Ramos (cell line): ENCODE measurements around the gene LINGO4.

Experiments
- in situ Hi-C: fragments of 300-500 bp; cut with MboI; formaldehyde crosslinking; loops from one replicate; pipeline ENCODE4 v1.14.3; 2022; ENCODE audit warnings: low sequenced_read_pairs; ENCODE audit not compliant: unreplicated experiment

LINGO4 gene

DNA sequence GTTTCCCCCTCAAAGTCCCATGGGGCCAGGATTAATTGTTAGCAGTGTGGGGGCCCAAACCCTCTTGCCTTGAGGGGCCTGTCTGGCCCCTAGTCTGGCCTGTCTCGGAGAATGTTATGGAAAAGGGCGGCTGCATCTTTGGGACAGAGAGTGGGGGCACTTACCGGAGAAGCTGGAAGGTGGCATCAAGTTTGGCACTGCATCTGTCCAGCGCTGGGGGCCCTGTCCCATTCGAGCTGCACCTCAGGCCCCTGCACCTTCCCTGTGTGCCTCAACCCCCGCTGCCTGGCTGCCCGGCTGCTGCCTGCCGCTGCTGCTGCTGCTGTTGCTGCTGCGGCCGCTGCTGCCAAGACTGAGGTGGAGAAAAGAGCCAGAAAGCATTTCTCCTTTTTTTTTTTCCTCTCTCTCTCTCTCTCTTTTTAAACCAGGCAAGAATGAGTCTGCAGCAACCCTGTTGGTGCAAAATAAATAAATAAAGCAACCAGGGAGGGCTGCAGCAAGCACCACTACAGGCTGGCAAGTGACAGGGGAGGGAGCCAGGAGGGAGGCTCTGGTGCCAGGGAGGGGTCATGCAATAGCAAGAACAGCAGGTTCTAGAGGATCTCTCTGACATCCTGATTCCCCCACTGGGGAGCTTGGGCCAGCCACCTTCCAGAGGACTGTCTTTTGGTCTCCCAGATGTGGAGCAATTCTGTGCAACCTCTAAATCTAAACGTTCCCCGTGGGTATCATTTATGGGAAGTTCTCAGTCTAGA lies at the start of gene LINGO4:
Gene LINGO4 (minus strand): TSS at position 354 of the 755 bp plus-strand sequence. CDS start 2,715 bp downstream, outside the sequence.
- in situ Hi-C loops = no loop called here

DNA sequence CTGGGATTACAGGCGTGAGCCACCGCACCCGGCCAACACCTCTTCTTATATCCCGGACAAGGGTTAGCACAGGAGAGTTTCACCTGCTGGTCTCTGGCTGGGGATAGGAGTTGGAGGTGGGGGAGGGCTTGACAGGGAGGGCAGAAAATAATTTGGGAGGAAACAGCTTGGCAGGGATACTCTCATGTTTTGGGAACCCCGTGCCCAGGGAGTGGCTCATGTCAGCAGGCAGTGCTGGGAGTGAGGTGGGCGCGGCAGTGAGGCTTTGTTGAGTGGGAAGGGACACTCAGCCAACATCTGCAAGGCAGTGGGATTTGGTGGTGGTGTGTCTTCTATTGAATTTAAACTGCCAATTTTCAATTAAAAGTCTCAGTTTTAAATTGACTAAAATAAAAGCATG lies 49.4 kb upstream of the LINGO4 start:
- in situ Hi-C loops = no loop called here

DNA sequence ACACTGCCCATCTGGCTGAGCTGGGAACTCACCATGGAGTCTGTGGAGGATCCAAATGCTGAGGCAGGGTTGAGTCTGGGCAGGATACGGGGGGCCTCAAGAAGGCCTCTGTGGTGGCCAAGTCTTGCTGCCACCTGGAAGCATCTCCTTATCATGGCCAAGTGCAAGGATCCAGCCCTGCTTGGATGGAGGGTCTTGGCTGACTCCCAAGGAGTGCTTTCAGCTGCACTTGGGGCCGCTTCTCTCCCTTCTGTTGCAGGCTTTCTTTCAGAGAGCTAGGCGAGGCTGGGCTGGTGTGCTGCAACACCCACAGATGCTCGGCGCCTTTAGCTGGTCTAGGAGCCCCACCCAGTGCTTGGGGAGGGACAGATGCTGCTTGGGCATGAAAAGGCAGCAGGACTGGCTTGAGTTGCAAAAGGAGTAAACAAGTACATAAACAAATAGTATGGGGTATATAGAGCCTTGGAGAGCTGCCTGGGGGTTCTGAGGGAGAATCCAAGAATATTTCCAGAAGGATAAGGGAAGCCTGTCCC lies 48.3 kb upstream of the LINGO4 start, which contains the start of gene THEM5:
Gene THEM5 (minus strand): TSS at position 302 of the 533 bp plus-strand sequence. CDS start 147 bp downstream, at position 155.
- in situ Hi-C loops = no loop called here

- in situ Hi-C loops = no loop called here
Measured at GRCh38 chr1:151852733-151853132, 47.5 kb upstream of the LINGO4 start.

DNA sequence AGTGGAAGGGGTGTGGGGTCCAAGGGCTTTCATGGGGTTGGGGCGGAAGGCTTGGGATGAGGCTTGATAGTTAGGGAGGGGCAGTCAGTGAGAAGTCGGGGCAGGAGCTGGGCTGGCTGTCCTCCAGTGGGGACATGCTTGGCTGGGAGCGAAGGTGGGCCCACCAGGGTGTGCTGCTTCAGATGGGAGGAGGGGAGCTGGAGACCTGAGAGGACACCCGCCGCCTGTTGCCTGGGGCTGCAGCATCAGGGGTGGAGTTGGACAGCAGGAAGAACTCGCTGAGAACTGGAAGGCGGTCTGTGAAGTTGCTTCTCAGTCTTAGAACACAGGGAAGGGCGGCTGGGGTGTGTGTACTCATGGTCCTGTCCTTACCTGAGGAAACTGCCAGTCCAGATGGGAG lies 46.7 kb upstream of the LINGO4 start:
- in situ Hi-C loops = no loop called here

GRCh38 chr1:151849871-151850270 lies 44.7 kb upstream of the LINGO4 start:
- in situ Hi-C loops = no loop called here

- in situ Hi-C loops = no loop called here
Measured at GRCh38 chr1:151849126-151849525, 43.9 kb upstream of the LINGO4 start.

DNA sequence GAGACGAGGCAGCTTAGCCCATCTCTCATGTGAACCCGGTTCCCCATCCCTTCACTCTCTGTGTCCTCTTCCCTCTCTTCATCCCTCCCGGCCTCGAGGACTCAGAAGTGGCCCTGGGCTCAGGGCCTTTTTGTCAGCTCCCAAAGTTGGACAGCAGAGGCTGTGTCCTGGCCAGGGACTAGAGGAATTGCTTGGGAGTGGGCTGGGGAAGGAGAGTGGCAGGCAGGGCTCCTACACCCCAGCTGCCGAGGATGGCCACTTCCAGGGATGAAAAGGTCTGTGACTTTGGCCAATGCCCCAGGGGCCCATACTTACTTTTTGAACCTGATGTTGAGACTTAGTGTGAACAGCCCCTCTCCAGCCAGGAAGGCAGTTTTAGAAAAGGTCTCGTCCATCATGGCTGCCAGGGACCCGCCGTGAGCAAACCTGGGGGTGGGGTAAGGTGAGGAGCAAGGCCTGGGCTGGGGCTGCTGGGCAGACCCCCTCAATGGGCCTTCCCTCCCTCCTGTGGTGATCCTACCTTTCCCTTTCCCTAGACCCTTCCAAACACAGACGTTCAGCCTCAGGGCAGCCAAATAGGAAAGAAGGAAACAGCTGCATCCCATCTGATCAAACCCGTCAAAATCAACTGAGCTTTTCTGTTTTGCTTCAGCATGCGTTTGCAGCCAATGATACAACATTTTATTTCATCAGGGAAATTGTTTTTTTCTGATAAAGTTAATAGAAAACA lies 42.8 kb upstream of the LINGO4 start:
- in situ Hi-C loops = no loop called here

GRCh38 chr1:151846686-151847237 lies 41.5 kb upstream of the LINGO4 start:
- in situ Hi-C loops = no loop called here

- in situ Hi-C loops = no loop called here
Measured at GRCh38 chr1:151846062-151846568, 40.9 kb upstream of the LINGO4 start.

DNA sequence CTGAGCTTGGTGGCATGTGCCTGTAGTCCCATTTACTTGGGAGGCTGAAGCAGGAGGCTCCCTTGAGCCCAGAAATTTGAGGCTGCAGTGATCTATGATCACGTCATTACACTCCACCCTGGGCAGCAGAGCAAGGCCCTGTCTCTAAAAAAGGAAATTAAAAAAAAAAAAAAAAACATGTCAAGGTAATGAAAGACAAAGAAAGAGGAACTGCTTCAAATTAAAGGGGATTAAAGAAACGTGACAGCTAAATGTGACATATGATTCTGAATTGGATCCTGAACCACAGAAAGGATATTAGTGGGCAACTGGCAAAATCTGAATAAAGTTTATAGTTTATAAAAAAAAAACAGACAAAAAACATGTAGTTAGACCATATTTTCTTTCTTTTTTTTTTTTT lies 38.2 kb upstream of the LINGO4 start:
- in situ Hi-C loops = no loop called here

GRCh38 chr1:151841141-151841540 lies 35.9 kb upstream of the LINGO4 start:
- in situ Hi-C loops = no loop called here

GRCh38 chr1:151840421-151840820 lies 35.2 kb upstream of the LINGO4 start:
- in situ Hi-C loops = no loop called here

GRCh38 chr1:151839457-151840403 lies 34.5 kb upstream of the LINGO4 start, which contains the start of gene C2CD4D:
Gene C2CD4D, minus strand, starts transcription at chr1:151839820. Its CDS starts 831 bp downstream, at chr1:151838989.
- in situ Hi-C loops = no loop called here

GRCh38 chr1:151839082-151839412 lies 33.8 kb upstream of the LINGO4 start:
- in situ Hi-C loops = no loop called here

DNA sequence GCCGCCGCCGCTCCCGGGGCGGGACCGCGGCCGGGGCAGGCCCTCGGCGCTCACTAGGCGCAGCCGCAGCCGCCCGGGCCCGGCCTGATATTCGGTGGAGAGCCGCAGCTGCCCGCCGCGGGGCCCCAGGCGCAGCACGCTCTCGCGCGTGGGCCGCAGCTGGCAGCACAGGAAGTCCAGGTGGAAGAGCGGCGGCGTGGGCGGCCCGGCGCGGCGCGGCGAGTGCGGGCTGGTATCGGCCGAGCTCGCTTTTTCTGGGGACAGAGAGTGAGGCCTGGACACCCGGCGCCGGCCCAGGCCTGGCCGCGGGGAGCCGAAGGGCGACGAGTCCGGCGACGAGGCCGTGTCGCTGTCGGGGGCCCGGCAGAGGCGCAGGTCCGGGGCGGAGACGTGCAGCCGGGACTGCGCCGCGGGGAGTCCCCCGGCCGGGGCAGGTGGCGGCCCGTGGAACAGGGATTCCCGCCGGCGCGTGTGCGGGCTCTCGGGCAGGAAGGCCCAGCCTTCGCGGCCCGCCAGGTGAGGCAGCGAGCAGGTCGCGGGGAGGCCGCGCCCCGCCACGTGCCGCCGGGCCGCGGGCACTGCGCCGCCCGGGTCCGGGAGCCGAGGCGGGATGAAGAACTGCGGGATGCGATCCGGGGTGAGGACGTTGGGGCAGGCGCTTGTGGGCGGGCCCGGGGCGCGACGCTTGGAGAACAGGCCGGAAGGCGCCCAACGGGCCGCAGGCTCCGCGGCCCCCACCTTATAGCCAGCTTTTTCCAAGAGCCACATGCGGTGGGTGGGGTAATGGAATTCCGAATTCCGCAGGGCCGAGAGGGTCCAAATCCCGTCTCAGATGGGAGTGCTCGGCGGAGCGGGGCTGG lies 33.2 kb upstream of the LINGO4 start:
- in situ Hi-C loops = no loop called here

DNA sequence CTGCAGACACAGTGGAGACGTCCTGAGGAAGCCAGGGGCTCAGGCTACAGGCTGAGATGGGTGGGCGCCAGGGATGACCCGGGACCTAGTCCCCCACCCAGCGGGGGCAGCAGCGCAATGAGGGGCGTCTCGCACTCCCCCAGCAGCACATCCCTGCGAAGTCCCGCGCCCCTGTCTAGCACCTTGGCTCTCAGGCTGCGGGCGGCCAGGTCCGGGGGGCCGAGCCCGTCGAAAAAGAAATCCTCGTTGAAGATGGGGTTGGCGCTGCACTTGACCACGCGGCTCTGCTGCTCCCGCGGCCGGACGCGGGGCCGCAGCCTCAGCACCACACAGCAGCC lies 32.6 kb upstream of the LINGO4 start:
- in situ Hi-C loops = no loop called here

DNA sequence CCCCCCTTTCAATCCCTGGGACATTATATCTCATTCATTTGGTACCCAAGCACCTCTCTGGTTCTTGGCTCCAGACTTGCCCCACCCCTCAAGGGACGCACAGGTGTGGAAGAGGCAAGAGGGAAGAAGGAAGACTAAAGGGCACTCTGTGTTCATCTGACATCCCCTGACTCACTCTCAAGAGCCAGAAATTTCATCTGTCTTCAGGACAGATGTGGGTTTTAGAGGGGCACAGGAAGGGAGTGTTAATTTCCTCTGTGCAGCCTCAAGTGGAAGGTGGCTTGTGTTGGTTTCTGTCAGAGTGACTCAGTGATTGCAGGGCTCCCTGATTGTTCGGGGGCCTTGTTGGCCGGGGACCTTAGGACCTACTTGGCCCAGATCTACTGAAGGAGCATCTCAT lies 32.0 kb upstream of the LINGO4 start:
- in situ Hi-C loops = no loop called here

GRCh38 chr1:151835596-151835995 lies 30.4 kb upstream of the LINGO4 start:
- in situ Hi-C loops = no loop called here
